ENCODE results near the gene MYO3B. TPM values are rescaled to one million over a fixed set of nuclear protein-coding genes. Genes with fewer than 3 reads are reported as not detected.

The MYO3B gene
- total RNA-seq, 1 experiment from 2014 or later = 0.63 TPM

GRCh38 chr2:170523506-170523905 is 345.6 kb downstream of the MYO3B start:
- no peak overlapping the region for H2AFZ ChIP-seq (ENCODE audit: low read length)
- Mint-ChIP-seq H3K4me3 (no peak overlapping the region), H3K9me3 (no peaks in the 10 kb centered on the region), H3K27ac (no peak overlapping the region), H3K27me3 (ENCODE audit: low read depth) (peaks cover 2% of the 10 kb centered on the region; the same call in 1 of the 2 replicates), H3K4me1 (peaks cover 13% of the 10 kb centered on the region in 2 experiments), H3K36me3 (ENCODE audit: insufficient read depth in 1 of 3, low read depth in 3 of 3) (no peaks in the 10 kb centered on the region)
- WGBS (ENCODE audit: extremely low coverage, insufficient read length, low lambda C conversion rate) = no CpG with 5 or more reads among the region's 4 CpGs
- H4K20me1 ChIP-seq (ENCODE audit: control insufficient read depth, insufficient read depth, insufficient read length) = no peaks in the 10 kb centered on the region
- TF ChIP-seq, protein P1, sequence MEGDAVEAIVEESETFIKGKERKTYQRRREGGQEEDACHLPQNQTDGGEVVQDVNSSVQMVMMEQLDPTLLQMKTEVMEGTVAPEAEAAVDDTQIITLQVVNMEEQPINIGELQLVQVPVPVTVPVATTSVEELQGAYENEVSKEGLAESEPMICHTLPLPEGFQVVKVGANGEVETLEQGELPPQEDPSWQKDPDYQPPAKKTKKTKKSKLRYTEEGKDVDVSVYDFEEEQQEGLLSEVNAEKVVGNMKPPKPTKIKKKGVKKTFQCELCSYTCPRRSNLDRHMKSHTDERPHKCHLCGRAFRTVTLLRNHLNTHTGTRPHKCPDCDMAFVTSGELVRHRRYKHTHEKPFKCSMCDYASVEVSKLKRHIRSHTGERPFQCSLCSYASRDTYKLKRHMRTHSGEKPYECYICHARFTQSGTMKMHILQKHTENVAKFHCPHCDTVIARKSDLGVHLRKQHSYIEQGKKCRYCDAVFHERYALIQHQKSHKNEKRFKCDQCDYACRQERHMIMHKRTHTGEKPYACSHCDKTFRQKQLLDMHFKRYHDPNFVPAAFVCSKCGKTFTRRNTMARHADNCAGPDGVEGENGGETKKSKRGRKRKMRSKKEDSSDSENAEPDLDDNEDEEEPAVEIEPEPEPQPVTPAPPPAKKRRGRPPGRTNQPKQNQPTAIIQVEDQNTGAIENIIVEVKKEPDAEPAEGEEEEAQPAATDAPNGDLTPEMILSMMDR (conservative IDR thresholded peaks at IDR 0.05) = peak; percentile 30; the same call in 2 of the 3 replicates
- H3K14ac ChIP-seq (ENCODE audit: insufficient read depth, low read length) = no peak overlapping the region
- H2BK5ac ChIP-seq (ENCODE audit: insufficient read length, low read length) = no peak overlapping the region
- no peaks in the 10 kb centered on the region for H3K4me1 ChIP-seq (ENCODE audit: insufficient read depth, low read length)
- H3K4me2 ChIP-seq (ENCODE audit: insufficient read depth, insufficient read length, low read length) = no peak overlapping the region
- no peaks in the 10 kb centered on the region for H3K79me1 ChIP-seq (ENCODE audit: insufficient read depth, low read depth, low read length, poor library complexity, severe bottlenecking)
- H4K5ac ChIP-seq (ENCODE audit: insufficient read length, low read depth, low read length) = no peak overlapping the region
- H2BK12ac ChIP-seq (ENCODE audit: insufficient read length, low read depth, low read length) = no peak overlapping the region
- H3K9ac ChIP-seq (ENCODE audit: extremely low read depth, insufficient read length, low read length) = no peak overlapping the region
- no peak overlapping the region for H3T11ph ChIP-seq (ENCODE audit: low read length)
- H3K9me3 ChIP-seq (ENCODE audit: control insufficient read depth, low read depth, low read length) = no peaks in the 10 kb centered on the region
- no peak overlapping the region for H3K23ac ChIP-seq (ENCODE audit: insufficient read length, low read depth, low read length)
- no peak overlapping the region for H2BK15ac ChIP-seq (ENCODE audit: low read depth, low read length)
- no peak overlapping the region for H4K91ac ChIP-seq (ENCODE audit: insufficient read length, low read depth, low read length)
- H2BK120ac ChIP-seq (ENCODE audit: low read depth, low read length, poor library complexity, severe bottlenecking) = no peak overlapping the region
- H2BK20ac ChIP-seq (ENCODE audit: low read depth, low read length, poor library complexity, severe bottlenecking) = no peak overlapping the region
- H4K8ac ChIP-seq (replicated peaks; ENCODE audit: insufficient read length, low read depth, low read length) = no peak overlapping the region
- H3K18ac ChIP-seq (ENCODE audit: insufficient read length, low read depth, low read length) = no peak overlapping the region
- no peak for DNase-seq
- H3K56ac ChIP-seq (ENCODE audit: insufficient read length, low read depth, low read length) = no peak overlapping the region
- H2AK5ac ChIP-seq (ENCODE audit: insufficient read length, low read length) = no peak overlapping the region
- no peak overlapping the region for H3K27ac ChIP-seq (ENCODE audit: insufficient read length, low read depth, low read length)
- H3K27me3 ChIP-seq (ENCODE audit: insufficient read depth, low read length) = no peaks in the 10 kb centered on the region
- H3K23me2 ChIP-seq (ENCODE audit: insufficient read length, low read depth, low read length, poor library complexity, severe bottlenecking) = no peaks in the 10 kb centered on the region
- H3K79me2 ChIP-seq (ENCODE audit: insufficient read depth, low read length) = no peaks in the 10 kb centered on the region
- no peak overlapping the region for H3K4ac ChIP-seq (ENCODE audit: low read depth, low read length)

Measured in H9 (cell line).